GM20431 (cell line): Measurements from ENCODE around the gene GNAO1.

ENCODE experiments used
- in situ Hi-C: fragments of 300-500 bp; cut with MseI, MboI; formaldehyde crosslinking; loops from one replicate; pipeline ENCODE4 v1.15.0; 2020; ENCODE audit warnings: low sequenced_read_pairs; ENCODE audit not compliant: unreplicated experiment

Gene GNAO1

GRCh38 chr16:56262148-56262547 is 70.9 kb downstream of the GNAO1 start:
- in situ Hi-C loops, result no loop called here

GRCh38 chr16:56262551-56263245 is 71.4 kb downstream of the GNAO1 start:
- in situ Hi-C loops, result no loop called here

GRCh38 chr16:56263711-56264608 is 72.7 kb downstream of the GNAO1 start:
- in situ Hi-C loops, result no loop called here

- in situ Hi-C loops, result no loop called here
These were observed 73.3 kb downstream of the GNAO1 start for GRCh38 chr16:56264609-56264972.

- in situ Hi-C loops, result no loop called here
These were observed 73.9 kb downstream of the GNAO1 start for GRCh38 chr16:56265184-56265583.

- in situ Hi-C loops, result no loop called here
These were observed 74.5 kb downstream of the GNAO1 start for GRCh38 chr16:56265746-56266145.

- in situ Hi-C loops, result no loop called here
These were observed 75.6 kb downstream of the GNAO1 start for GRCh38 chr16:56266641-56267607.

- in situ Hi-C loops, result no loop called here
These were observed 76.6 kb downstream of the GNAO1 start for GRCh38 chr16:56267888-56268287.

- in situ Hi-C loops, result no loop called here
These were observed 77.5 kb downstream of the GNAO1 start for GRCh38 chr16:56268799-56269198.

- in situ Hi-C loops, result no loop called here
These were observed 78.0 kb downstream of the GNAO1 start for GRCh38 chr16:56269281-56269680.

- in situ Hi-C loops, result no loop called here
These were observed 78.8 kb downstream of the GNAO1 start for GRCh38 chr16:56269811-56270684.

- in situ Hi-C loops, result no loop called here
These were observed 79.5 kb downstream of the GNAO1 start for GRCh38 chr16:56270828-56271227.

- in situ Hi-C loops, result no loop called here
These were observed 81.2 kb downstream of the GNAO1 start for GRCh38 chr16:56272583-56272894.

- in situ Hi-C loops, result no loop called here
These were observed 82.3 kb downstream of the GNAO1 start for GRCh38 chr16:56273615-56274014.

- in situ Hi-C loops, result no loop called here
These were observed 83.1 kb downstream of the GNAO1 start for GRCh38 chr16:56274369-56274768.

GRCh38 chr16:56275076-56275475 is 83.8 kb downstream of the GNAO1 start:
- in situ Hi-C loops, result no loop called here

GRCh38 chr16:56275801-56276200 is 84.5 kb downstream of the GNAO1 start:
- in situ Hi-C loops, result no loop called here

GRCh38 chr16:56277075-56277474 is 85.8 kb downstream of the GNAO1 start:
- in situ Hi-C loops, result no loop called here

- in situ Hi-C loops, result no loop called here
These were observed 87.0 kb downstream of the GNAO1 start for GRCh38 chr16:56278196-56278855.
